SK-N-SH (cell line): Measurements from ENCODE around the gene SGPP1. TPM values are rescaled to one million over a fixed set of nuclear protein-coding genes. Genes with fewer than 3 reads are reported as not detected.

Experiments
- CTCF ChIA-PET: fragments of 300-600, 350-600 bp; formaldehyde crosslinking; extraction: SDS; loops from one replicate; lab custom pipeline; 2021; lab: Yijun Ruan, JAX
- POLR2A ChIA-PET: fragments of 350-600 bp; sonication (Branson Sonifier 250); formaldehyde crosslinking; extraction: SDS; loops from one replicate; lab custom pipeline; 2020; ENCODE audit warnings: antibody characterized with exemption, inconsistent platforms; lab: Yijun Ruan, JAX
- DNase-seq: peaks from one replicate; pipeline ENCODE4 v3.0.0; 2012
- H2AFZ ChIP-seq: fragments of 200-600 bp; sonication (generic); 2 replicates; pipeline ENCODE4 v1.8.1; 2016; ENCODE audit warnings: antibody characterized with exemption, mild to moderate bottlenecking, low read depth
- H3F3A ChIP-seq: fragments of 200-600 bp; sonication (generic); replicated peaks from 2 replicates; pipeline ENCODE3; 2016; ENCODE audit warnings: antibody characterized with exemption, mild to moderate bottlenecking; ENCODE audit not compliant: insufficient read depth
- H3K27ac ChIP-seq, 2 experiments: fragments of 200-500 bp in 1 of 2; fragments of 200-600 bp in 1 of 2; sonication (Bioruptor generic) in 1 of 2; sonication (generic), shearing (Covaris generic) in 1 of 2; 2 replicates each; pipeline versions ENCODE4 v1.5.1 to v1.6.1; 2014 to 2016; ENCODE audit warnings: low read depth in 2 of 2, inconsistent platforms in 1 of 2, low read length in 1 of 2, mild to moderate bottlenecking in 1 of 2, mixed read lengths in 1 of 2
- H3K27me3 ChIP-seq: fragments of 200-600 bp; sonication (generic), shearing (Covaris generic); 2 replicates; pipeline ENCODE4 v1.6.1; 2016; ENCODE audit warnings: mixed run types; ENCODE audit not compliant: insufficient read depth
- H3K36me3 ChIP-seq, 2 experiments: fragments of 200-500 bp in 1 of 2; fragments of 200-600 bp in 1 of 2; sonication (Bioruptor generic) in 1 of 2; sonication (generic) in 1 of 2; replicated peaks in 1 of 2; 2 replicates each; pipeline versions ENCODE3 to v1.5.1; 2014 to 2016; ENCODE audit warnings: low read length in 1 of 2, mild to moderate bottlenecking in 1 of 2; ENCODE audit not compliant: insufficient read depth in 2 of 2, control insufficient read depth in 1 of 2
- H3K4me1 ChIP-seq, 2 experiments: fragments of 200-500 bp in 1 of 2; fragments of 200-600 bp in 1 of 2; sonication (Bioruptor generic) in 1 of 2; sonication (generic), shearing (Covaris generic) in 1 of 2; 2 replicates each; pipeline versions ENCODE4 v1.5.1 to v1.6.1; 2014 to 2016; ENCODE audit warnings: low read depth in 1 of 2, low read length in 1 of 2, mixed run types in 1 of 2; ENCODE audit not compliant: insufficient read depth in 2 of 2, control insufficient read depth in 1 of 2
- H3K4me2 ChIP-seq: fragments of 200-600 bp; sonication (generic), shearing (Covaris generic); 2 replicates; pipeline ENCODE4 v1.6.1; 2017; ENCODE audit warnings: mixed run types
- H3K4me3 ChIP-seq, 2 experiments: fragments of 200-500 bp in 1 of 2; fragments of 200-600 bp in 1 of 2; sonication (Bioruptor generic) in 1 of 2; sonication (generic), shearing (Covaris generic) in 1 of 2; 2 replicates each; pipeline versions ENCODE4 v1.5.1 to v1.8.1; 2014 to 2016; ENCODE audit warnings: low read depth in 2 of 2, inconsistent platforms in 1 of 2, low read length in 1 of 2, mild to moderate bottlenecking in 1 of 2, mixed read lengths in 1 of 2, moderate library complexity in 1 of 2
- H3K79me2 ChIP-seq: fragments of 200-600 bp; sonication (generic); 2 replicates; pipeline ENCODE4 v1.8.1; 2017; ENCODE audit warnings: mild to moderate bottlenecking; ENCODE audit not compliant: insufficient read depth
- H3K9ac ChIP-seq: fragments of 200-600 bp; sonication (generic); 2 replicates; pipeline ENCODE4 v1.6.1; 2017; ENCODE audit warnings: mixed run types
- H3K9me2 ChIP-seq: fragments of 200-600 bp; sonication (generic); 2 replicates; pipeline ENCODE4 v1.6.1; 2017; ENCODE audit warnings: mixed run types
- H3K9me3 ChIP-seq: fragments of 200-600 bp; sonication (generic); 2 replicates; pipeline ENCODE4 v1.6.1; 2017; ENCODE audit warnings: mixed run types, mild to moderate bottlenecking, moderate library complexity
- H4K20me1 ChIP-seq: fragments of 200-600 bp; sonication (generic); 2 replicates; pipeline ENCODE4 v1.6.1; 2017; ENCODE audit warnings: mild to moderate bottlenecking, mixed run types; ENCODE audit not compliant: insufficient read depth
- EZH2phosphoT487 ChIP-seq: fragments of 200-600 bp; sonication (generic); IDR thresholded peaks from 2 replicates; pipeline ENCODE4 v1.6.1; 2017; ENCODE audit warnings: low read depth, mixed run types, mild to moderate bottlenecking, antibody characterized with exemption, moderate library complexity, borderline replicate concordance
- FOSL2 ChIP-seq: IDR thresholded peaks from 2 replicates; pipeline ENCODE4 v1.4.0; 2012; ENCODE audit warnings: low read depth, mild to moderate bottlenecking, moderate library complexity, borderline replicate concordance
- GATA2 ChIP-seq: sonication (generic); formaldehyde crosslinking; IDR thresholded peaks from 2 replicates; pipeline ENCODE4 v1.5.0; 2020; ENCODE audit warnings: mild to moderate bottlenecking, missing genetic modification reagents
- JUND ChIP-seq: IDR thresholded peaks from 2 replicates; pipeline ENCODE4 v1.4.0; 2012
- MAX ChIP-seq: IDR thresholded peaks from 2 replicates; pipeline ENCODE4 v1.4.0; 2012; ENCODE audit warnings: low read depth
- NFIC ChIP-seq: IDR thresholded peaks from 2 replicates; pipeline ENCODE4 v1.4.0; 2012; ENCODE audit warnings: borderline replicate concordance
- NRF1 ChIP-seq: IDR thresholded peaks from 2 replicates; pipeline ENCODE4 v1.6.1; 2012; ENCODE audit warnings: low read depth, mild to moderate bottlenecking, low read length
- PBX3 ChIP-seq: IDR thresholded peaks from 2 replicates; pipeline ENCODE4; 2012
- POLR2AphosphoS5 ChIP-seq: IDR thresholded peaks from 2 replicates; pipeline ENCODE4 v1.6.1; 2012; ENCODE audit warnings: low read depth, low read length
- RXRA ChIP-seq: IDR thresholded peaks from 2 replicates; pipeline ENCODE4 v1.4.0; 2012; ENCODE audit warnings: low read depth, mild to moderate bottlenecking, borderline replicate concordance
- SIN3A ChIP-seq: IDR thresholded peaks from 2 replicates; pipeline ENCODE4 v1.6.1; 2012; ENCODE audit warnings: low read depth, mild to moderate bottlenecking, low read length, moderate library complexity, borderline replicate concordance
- SMC3 ChIP-seq: IDR thresholded peaks from 2 replicates; pipeline ENCODE4 v1.6.1; 2012; ENCODE audit warnings: low read depth, low read length, improper control_type of control experiment
- TEAD4 ChIP-seq: IDR thresholded peaks from 2 replicates; pipeline ENCODE4 v1.4.0; 2012; ENCODE audit warnings: mild to moderate bottlenecking, borderline replicate concordance; ENCODE audit not compliant: insufficient read depth
- USF2 ChIP-seq: fragments of 150-350 bp; IDR thresholded peaks from 2 replicates; pipeline ENCODE4 v1.6.1; 2017; ENCODE audit warnings: antibody characterized with exemption, low read length, low read depth, borderline replicate concordance
- YY1 ChIP-seq: IDR thresholded peaks from 2 replicates; pipeline ENCODE4 v1.4.0; 2012; ENCODE audit warnings: low read depth, mild to moderate bottlenecking
- ZBTB33 ChIP-seq: IDR thresholded peaks from 2 replicates; pipeline ENCODE4 v1.4.0; 2012; ENCODE audit warnings: low read depth, borderline replicate concordance
- WGBS: methylation state at CpG from one replicate; pipeline ENCODE4 v1.1.6; 2017; ENCODE audit warnings: low lambda C conversion rate; 5-methylcytosine and 5-hydroxymethylcytosine counted together
- polyA plus RNA-seq, 3 experiments: library from polyadenylated mRNA; depleted of rRNA; stranded (reverse); fragments of >200 nt; gene quantifications; 2 replicates each; pipeline ENCODE4 v1.2.3, GENCODE V29; 2012

SGPP1 gene
- polyA plus RNA-seq, 1 of the 3 experiments (the other 2 are of a cell fraction) = 8.4 TPM

GRCh38 chr14:63777024-63777423 is 49.2 kb upstream of the SGPP1 start:
- H3K4me2 ChIP-seq = peak overlapping the region; percentile 48; the same call in 1 of the 2 replicates
- no peaks in the 10 kb centered on the region for H3K9me3 ChIP-seq
- peaks cover 0 to 8% of the 10 kb centered on the region in 2 experiments; a peak in 1 of 4 replicates for H3K4me1 ChIP-seq
- POLR2A ChIA-PET = no interaction called here
- TF ChIP-seq PBX3 = 0 out of 2 replicates have a peak, but pooled peaks have one; percentile 5
- TF ChIP-seq MAX = no peak
- TF ChIP-seq FOSL2 = peak; percentile 30; the same call in 1 of the 2 replicates
- peak; percentile 37 for TF ChIP-seq JUND
- no peaks in the 10 kb centered on the region for H3K79me2 ChIP-seq
- no peaks in the 10 kb centered on the region for H3K27me3 ChIP-seq
- H3F3A ChIP-seq = peaks cover 4% of the 10 kb centered on the region
- no peaks in the 10 kb centered on the region for H3K9me2 ChIP-seq
- H3K4me3 ChIP-seq = no peak overlapping the region
- CTCF ChIA-PET = no interaction called here
- no peak for DNase-seq
- no peaks in the 10 kb centered on the region for H3K36me3 ChIP-seq
- H4K20me1 ChIP-seq = no peaks in the 10 kb centered on the region
- H3K9ac ChIP-seq = no peak overlapping the region
- 0 out of 2 replicates have a peak overlapping the region, but pooled peaks have one; percentile 46 for H2AFZ ChIP-seq
- H3K27ac ChIP-seq = peak overlapping the region in 1 of 2 experiments; percentile 44; a peak in 2 of 4 replicates

- DNase-seq = no peak
- Histone ChIP-seq H3K9ac (no peak overlapping the region), H3K4me3 (no peak overlapping the region), H3K4me2 (no peak overlapping the region), H3K79me2 (no peaks in the 10 kb centered on the region), H3K9me3 (no peaks in the 10 kb centered on the region), H3K4me1 (peaks cover 0 to 8% of the 10 kb centered on the region in 2 experiments; a peak in 1 of 4 replicates), H3K27ac (no peak overlapping the region), H3K9me2 (no peaks in the 10 kb centered on the region), H4K20me1 (no peaks in the 10 kb centered on the region), H2AFZ (peak overlapping the region; percentile 79), H3K36me3 (no peaks in the 10 kb centered on the region), H3F3A (peaks cover 4% of the 10 kb centered on the region), H3K27me3 (no peaks in the 10 kb centered on the region)
- CTCF ChIA-PET = interaction anchor here (0.9 to 1.5 kb wide), 2 partner anchors 48 to 521 kb away, joined by 3 read pairs; partner anchors contain the start of gene ESR2
- POLR2A ChIA-PET = no interaction called here
- no peak for TF ChIP-seq TEAD4
- TF ChIP-seq EZH2phosphoT487 = no peak
- no peak for TF ChIP-seq SIN3A
- no peak for TF ChIP-seq RXRA
- 74% methylated on average over 4 of the region's 4 CpGs for WGBS
These were observed 45.6 kb upstream of the SGPP1 start for GRCh38 chr14:63773504-63773903.

- no peaks in the 10 kb centered on the region for H4K20me1 ChIP-seq
- H3F3A ChIP-seq = no peaks in the 10 kb centered on the region
- H3K27ac ChIP-seq = no peak overlapping the region
- CTCF ChIA-PET = interaction anchor here (0.5 to 2.7 kb wide), 19 partner anchors 8 to 596 kb away, joined by 3 to 15 read pairs (median 4); partner anchors contain the start of genes PPP2R5E, SYNE2 and WDR89
- H3K36me3 ChIP-seq = no peaks in the 10 kb centered on the region
- no peaks in the 10 kb centered on the region for H3K27me3 ChIP-seq
- no peaks in the 10 kb centered on the region for H3K9me3 ChIP-seq
- no peak overlapping the region for H3K9ac ChIP-seq
- no peaks in the 10 kb centered on the region for H3K9me2 ChIP-seq
- H3K4me3 ChIP-seq = no peak overlapping the region; a peak in 1 of 4 replicates
- no peak overlapping the region for H3K4me2 ChIP-seq
- 34% methylated on average over 3 of the region's 3 CpGs for WGBS
- peak; percentile 53 for DNase-seq
- no peaks in the 10 kb centered on the region for H3K4me1 ChIP-seq
- H2AFZ ChIP-seq = no peak overlapping the region
- POLR2A ChIA-PET = no interaction called here
- no peaks in the 10 kb centered on the region for H3K79me2 ChIP-seq
- TF ChIP-seq USF2 (no peak), NFIC (no peak), ZBTB33 (no peak), POLR2AphosphoS5 (no peak), GATA2 (CRISPR knock-in tag) (no peak), SMC3 (peak; percentile 81), YY1 (no peak), NRF1 (no peak), PBX3 (no peak)
These were observed 42.4 kb upstream of the SGPP1 start for GRCh38 chr14:63770187-63770807.
